ENCODE results near the gene SHC3. TPM values are rescaled to one million over a fixed set of nuclear protein-coding genes. Genes with fewer than 3 reads are reported as not detected.
A peak's percentile ranks its signal among the peaks of the same experiment; 100 is the strongest.

The SHC3 gene
- total RNA-seq, 2 experiments from 2014 or later: not detected

GRCh38 chr9:88996046-88996920 lies 182.3 kb downstream of the SHC3 start:
- Mint-ChIP-seq H3K4me1 (peaks cover 7% of the 10 kb centered on the region), H3K36me3 (no peaks in the 10 kb centered on the region), H3K27me3 (peaks cover 42% of the 10 kb centered on the region), H3K27ac (no peak overlapping the region), H3K9me3 (no peaks in the 10 kb centered on the region), H3K4me3 (no peak overlapping the region)
- DNase-seq: no peak

- Mint-ChIP-seq H3K4me3 (no peak overlapping the region), H3K36me3 (no peaks in the 10 kb centered on the region), H3K4me1 (peaks cover 4% of the 10 kb centered on the region), H3K9me3 (no peaks in the 10 kb centered on the region), H3K27ac (no peak overlapping the region), H3K27me3 (peaks cover 42% of the 10 kb centered on the region)
- no peak for DNase-seq
These were observed 183.0 kb downstream of the SHC3 start for GRCh38 chr9:88995627-88996026.

DNA sequence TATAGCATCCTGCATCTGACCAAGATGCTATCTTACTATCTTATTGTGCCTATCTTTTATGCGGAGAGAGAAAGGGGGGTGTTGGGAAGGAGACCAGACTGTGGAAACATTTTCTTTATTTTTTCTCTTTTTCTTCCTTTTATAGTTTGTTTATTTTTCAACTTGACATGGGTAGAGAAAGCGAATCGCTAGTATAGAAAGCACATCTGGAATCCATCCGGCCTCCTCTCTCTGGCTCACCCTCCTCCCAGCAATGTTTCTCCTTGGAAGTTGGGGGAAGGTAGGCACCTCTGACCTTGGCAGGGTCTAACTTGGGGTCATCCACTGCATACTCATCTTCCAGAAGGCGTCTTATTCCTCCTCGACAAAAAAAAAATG lies 183.4 kb downstream of the SHC3 start:
- DNase-seq: no peak
- Mint-ChIP-seq H3K9me3 (no peaks in the 10 kb centered on the region), H3K27me3 (peaks cover 42% of the 10 kb centered on the region), H3K4me3 (no peak overlapping the region), H3K4me1 (peaks cover 6% of the 10 kb centered on the region), H3K36me3 (no peaks in the 10 kb centered on the region), H3K27ac (no peak overlapping the region)

DNA sequence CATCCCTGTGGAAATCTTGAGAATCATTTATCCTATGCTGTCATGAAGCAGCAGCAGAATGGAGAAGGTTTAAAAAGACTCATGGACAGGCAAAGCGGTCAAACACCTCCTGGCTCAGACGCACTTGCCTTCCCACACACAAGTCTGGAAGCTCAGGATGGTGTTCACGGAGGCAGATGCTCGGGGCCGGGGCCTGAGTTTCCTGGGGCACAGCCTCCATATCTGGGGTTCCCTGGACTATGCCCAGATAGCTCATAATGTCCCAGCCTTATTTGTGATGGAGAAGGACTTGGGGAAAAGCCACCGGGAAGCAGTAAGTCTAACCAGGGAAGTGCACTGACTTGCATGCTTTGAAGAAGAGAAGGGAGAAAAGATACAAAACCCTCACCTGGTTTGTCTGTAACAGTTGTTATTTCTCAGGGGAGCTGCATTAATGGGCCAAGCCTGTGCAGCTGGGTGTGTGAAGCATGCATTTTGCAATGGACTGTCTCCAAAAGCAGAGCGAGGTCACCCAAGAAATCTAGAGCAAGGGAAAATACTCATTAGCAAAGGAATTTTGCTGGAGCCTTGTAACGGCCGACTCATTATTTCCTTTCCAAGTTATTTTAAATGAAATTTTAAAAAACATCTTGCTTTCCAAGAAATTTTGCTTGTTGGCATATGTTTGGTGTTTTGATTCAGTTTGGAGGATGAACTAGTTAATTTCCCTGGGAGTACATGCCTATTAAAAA lies 184.0 kb downstream of the SHC3 start:
- no peaks in the 10 kb centered on the region for H3K9me3 Mint-ChIP-seq
- H3K4me3 Mint-ChIP-seq: no peak overlapping the region
- no peaks in the 10 kb centered on the region for H3K36me3 Mint-ChIP-seq
- H3K4me1 Mint-ChIP-seq: peaks cover 11% of the 10 kb centered on the region
- no peak for DNase-seq
- no peak overlapping the region for H3K27ac Mint-ChIP-seq
- peaks cover 42% of the 10 kb centered on the region for H3K27me3 Mint-ChIP-seq

DNA sequence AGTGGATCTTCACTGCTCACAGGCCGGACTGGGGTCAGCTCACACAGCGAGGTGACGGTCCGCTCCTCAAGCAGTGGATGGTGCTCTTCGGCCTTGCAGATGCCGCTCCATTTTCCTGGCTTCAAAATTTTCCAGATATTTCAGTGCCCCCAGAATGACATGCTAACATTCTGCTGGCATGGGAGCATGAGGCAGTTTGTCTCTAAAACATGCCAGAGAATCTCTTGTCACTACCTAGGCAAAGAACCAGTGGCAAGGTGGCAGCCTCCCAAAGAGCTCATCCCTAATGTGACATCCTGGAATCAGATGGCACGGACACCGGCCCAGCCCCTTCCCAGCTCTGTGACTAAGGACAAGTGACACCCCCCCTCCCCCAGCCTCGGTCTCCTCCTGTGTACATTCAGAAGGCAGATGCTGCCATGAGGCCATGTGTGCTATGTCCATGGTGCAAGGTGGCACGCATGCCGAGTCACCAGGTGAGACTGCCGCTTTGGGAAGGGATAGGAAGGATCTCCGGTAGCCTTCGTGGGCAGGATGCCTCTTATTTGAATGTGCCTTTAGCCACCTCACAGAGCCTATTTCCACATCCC lies 184.7 kb downstream of the SHC3 start:
- no peak for DNase-seq
- H3K27ac Mint-ChIP-seq: no peak overlapping the region
- no peak overlapping the region for H3K4me3 Mint-ChIP-seq
- H3K27me3 Mint-ChIP-seq: peaks cover 42% of the 10 kb centered on the region
- H3K9me3 Mint-ChIP-seq: no peaks in the 10 kb centered on the region
- no peaks in the 10 kb centered on the region for H3K36me3 Mint-ChIP-seq
- H3K4me1 Mint-ChIP-seq: peaks cover 18% of the 10 kb centered on the region

DNA sequence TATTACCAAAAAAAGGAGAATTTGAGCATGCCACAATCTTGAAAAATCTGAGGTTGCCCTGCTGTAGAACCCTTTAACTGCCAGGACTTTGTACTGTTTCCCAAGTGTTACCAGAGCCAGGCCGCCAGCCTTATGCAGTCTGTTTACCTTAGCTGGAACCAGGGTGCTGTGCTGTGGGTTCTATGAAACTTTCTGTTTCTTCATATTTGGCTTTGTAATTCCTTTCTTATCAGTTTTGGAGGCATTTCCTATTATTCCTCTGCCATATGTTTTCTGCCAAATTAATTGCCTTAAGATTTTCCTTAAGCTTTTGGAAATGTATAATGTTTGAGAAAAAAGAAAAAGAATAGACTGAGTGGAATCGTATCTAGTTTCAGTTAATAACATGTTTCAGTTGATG lies 185.3 kb downstream of the SHC3 start:
- no peak for DNase-seq
- Mint-ChIP-seq H3K4me3 (no peak overlapping the region), H3K27ac (no peak overlapping the region), H3K36me3 (no peaks in the 10 kb centered on the region), H3K9me3 (no peaks in the 10 kb centered on the region), H3K4me1 (peaks cover 24% of the 10 kb centered on the region), H3K27me3 (peaks cover 42% of the 10 kb centered on the region)

DNA sequence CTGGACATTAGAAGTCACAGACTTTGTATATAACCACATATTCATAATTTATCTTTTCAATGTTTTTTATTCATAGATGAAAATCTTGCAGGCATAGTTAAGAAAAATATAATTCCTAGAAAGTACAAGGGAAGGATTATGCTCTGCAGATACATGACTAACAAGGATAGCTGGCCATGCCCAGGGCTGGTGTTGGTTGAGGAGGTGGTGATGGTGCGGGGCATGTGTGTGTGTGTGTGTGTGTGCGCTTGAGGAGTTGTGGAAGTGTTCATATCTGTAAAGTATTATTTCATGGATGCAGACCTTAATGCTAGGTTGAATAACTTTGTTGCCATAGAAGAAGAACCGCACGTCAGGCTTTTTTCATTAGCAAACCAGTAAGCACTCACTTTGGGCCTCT lies 186.1 kb downstream of the SHC3 start:
- Mint-ChIP-seq H3K4me3 (no peak overlapping the region), H3K27ac (no peak overlapping the region), H3K27me3 (peaks cover 40% of the 10 kb centered on the region), H3K9me3 (no peaks in the 10 kb centered on the region), H3K36me3 (no peaks in the 10 kb centered on the region), H3K4me1 (peaks cover 26% of the 10 kb centered on the region)
- DNase-seq: no peak

DNA sequence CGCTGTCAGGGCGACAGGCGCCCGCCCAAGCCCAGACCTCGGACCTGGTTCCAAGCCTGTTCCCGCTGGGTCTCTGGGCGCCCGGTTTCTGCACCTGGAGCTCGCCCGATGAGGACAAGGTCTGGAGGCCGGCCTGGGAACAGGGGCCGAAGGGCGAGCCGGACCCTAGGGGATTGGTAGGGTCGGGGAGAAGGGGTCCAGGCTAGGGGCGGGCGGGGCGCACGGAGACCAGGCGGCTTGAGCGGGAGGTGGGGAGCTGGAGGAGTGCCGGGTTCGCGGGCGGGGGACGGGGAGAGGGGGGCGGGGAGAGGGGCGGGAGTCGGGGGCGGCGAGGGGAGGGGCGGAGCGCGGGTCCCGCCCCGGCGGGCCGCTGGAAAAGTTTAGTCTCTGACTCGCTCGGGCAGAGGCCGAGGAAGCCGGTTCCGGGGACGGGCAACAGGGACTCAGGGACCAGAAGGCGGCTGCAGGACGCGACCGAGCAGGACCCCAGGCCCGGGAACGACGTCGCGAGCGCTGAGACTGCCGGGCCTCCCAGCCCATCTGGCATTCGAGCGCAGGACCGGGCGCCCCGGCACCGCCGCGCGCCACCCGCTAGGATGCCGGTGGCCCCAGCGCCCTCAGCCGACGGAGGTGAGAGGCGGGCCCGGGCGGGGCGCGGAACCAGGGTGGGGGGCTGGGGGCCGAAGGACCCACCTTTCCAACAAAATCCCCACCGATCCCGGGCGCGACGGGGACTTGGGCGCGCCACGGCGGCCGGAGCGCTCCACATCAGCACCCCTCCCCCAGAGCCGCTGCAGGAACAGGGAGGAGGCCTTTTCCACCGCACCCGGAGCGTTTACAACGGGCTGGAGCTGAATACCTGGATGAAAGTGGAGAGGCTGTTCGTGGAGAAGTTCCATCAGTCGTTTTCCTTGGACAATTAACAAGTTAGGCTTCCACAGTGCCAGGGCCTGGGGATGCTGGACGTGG lies 187.3 kb downstream of the SHC3 start, which contains the start of gene S1PR3:
Gene S1PR3 (plus strand): TSS at position 403 of the 969 bp plus-strand sequence. CDS start 9,733 bp downstream, outside the sequence.
- H3K27ac Mint-ChIP-seq: no peak within 1 kb of the TSS
- peak; percentile 61 for DNase-seq
- H3K4me3 Mint-ChIP-seq: peak within 1 kb of the TSS; percentile 61
- H3K9me3 Mint-ChIP-seq: peaks cover 1% of the 10 kb centered on the region
- H3K27me3 Mint-ChIP-seq: peaks cover 47% of the 10 kb centered on the region
- H3K36me3 Mint-ChIP-seq: no peaks in the 10 kb centered on the region
- H3K4me1 Mint-ChIP-seq: peaks cover 28% of the 10 kb centered on the region

GRCh38 chr9:88990729-88991065 lies 187.9 kb downstream of the SHC3 start:
- no peak for DNase-seq
- H3K4me3 Mint-ChIP-seq: peak overlapping the region; percentile 25
- peaks cover 30% of the 10 kb centered on the region for H3K4me1 Mint-ChIP-seq
- H3K9me3 Mint-ChIP-seq: peaks cover 1% of the 10 kb centered on the region
- H3K27me3 Mint-ChIP-seq: peaks cover 53% of the 10 kb centered on the region
- H3K36me3 Mint-ChIP-seq: no peaks in the 10 kb centered on the region
- no peak overlapping the region for H3K27ac Mint-ChIP-seq

DNA sequence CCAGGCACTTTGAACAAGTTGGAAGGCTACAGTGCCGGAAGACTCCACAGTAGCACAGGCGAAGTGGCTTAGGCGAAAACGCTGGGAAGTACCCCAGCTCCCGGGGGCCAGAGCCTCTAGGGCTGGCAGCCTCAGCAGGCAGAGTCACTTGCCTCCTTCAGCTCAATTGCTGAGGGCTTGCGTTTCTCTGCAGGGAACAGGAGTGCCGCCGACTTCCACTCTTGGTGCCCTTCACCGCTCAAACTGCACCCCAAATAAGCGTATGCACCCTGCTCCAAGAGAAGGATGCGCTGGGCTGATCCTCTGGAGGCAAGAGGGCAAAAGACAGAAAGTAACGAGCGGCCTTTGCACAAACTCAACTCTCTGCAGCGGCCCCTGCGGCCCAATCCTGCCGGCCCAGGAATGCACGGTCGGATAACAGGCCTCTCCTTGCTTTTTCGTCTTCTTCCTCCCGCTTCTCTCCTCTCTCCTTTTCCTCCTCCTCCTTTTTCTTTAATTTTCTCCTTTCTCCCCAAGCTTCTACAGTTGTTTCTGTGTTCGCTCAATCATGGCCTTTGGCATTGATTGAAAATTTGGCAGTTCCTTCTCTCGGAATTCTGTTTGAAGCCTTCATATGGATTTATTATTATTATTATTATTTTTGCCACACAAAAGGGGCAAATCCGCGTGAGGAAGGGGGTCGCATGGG lies 188.4 kb downstream of the SHC3 start:
- peak overlapping the region; percentile 25 for H3K4me3 Mint-ChIP-seq
- peaks cover 51% of the 10 kb centered on the region for H3K27me3 Mint-ChIP-seq
- no peaks in the 10 kb centered on the region for H3K36me3 Mint-ChIP-seq
- H3K4me1 Mint-ChIP-seq: peaks cover 30% of the 10 kb centered on the region
- no peak for DNase-seq
- H3K27ac Mint-ChIP-seq: no peak overlapping the region
- peaks cover 1% of the 10 kb centered on the region for H3K9me3 Mint-ChIP-seq

- H3K27me3 Mint-ChIP-seq: peaks cover 42% of the 10 kb centered on the region
These were observed 189.6 kb downstream of the SHC3 start for GRCh38 chr9:88988796-88989641.

DNA sequence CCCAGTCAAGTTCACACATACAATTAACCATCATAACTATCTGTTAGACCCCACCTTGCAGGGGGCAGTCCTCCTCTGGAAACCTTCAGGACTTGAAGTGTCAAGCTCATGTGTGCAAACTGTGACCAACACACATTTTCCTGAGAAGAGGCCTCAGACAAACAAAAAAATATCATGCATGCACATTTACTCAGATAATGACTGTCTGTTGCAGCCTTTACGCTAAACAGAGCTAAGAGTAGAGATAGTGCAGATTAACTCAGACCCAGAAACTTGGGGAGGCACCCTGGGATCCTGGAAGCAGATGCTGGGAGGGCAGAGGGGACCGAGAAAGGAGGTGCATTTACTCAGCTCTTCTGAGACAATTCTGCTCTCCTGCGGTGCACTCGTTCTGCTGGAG lies 191.0 kb downstream of the SHC3 start:
- Mint-ChIP-seq H3K4me3 (no peak overlapping the region), H3K9me3 (peaks cover 1% of the 10 kb centered on the region), H3K4me1 (peaks cover 30% of the 10 kb centered on the region), H3K27me3 (peaks cover 29% of the 10 kb centered on the region), H3K36me3 (no peaks in the 10 kb centered on the region), H3K27ac (no peak overlapping the region)
- DNase-seq: no peak

More at GRCh38 chr9:88988796-88989641, 189.6 kb downstream of the SHC3 start:
- peak overlapping the region; percentile 72 for H3K27ac Mint-ChIP-seq
- peaks cover 1% of the 10 kb centered on the region for H3K9me3 Mint-ChIP-seq
- peak; percentile 14 for DNase-seq
- peak overlapping the region; percentile 18 for H3K4me3 Mint-ChIP-seq
- no peaks in the 10 kb centered on the region for H3K36me3 Mint-ChIP-seq
- peaks cover 30% of the 10 kb centered on the region for H3K4me1 Mint-ChIP-seq

DNA sequence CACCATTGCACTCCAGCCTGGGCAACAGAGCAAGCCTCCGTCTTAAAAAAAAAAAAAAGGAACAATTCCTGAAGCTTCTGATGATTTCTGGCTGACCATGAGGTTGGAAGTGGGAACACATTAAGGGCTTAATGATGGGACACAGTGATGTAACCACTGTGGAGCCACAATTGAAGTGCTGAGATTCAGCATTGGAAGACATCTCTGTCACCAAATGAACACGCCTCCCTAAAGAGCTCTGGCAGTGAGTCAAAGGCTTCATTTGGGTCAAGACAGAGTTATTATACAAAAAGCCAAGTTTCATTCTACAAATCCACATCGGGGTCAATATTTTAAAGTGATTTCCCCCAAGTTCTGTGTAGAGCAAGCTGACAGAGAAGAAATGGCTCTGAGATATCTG lies 191.8 kb downstream of the SHC3 start:
- Mint-ChIP-seq H3K9me3 (peaks cover 1% of the 10 kb centered on the region), H3K27me3 (peaks cover 20% of the 10 kb centered on the region), H3K27ac (no peak overlapping the region), H3K36me3 (no peaks in the 10 kb centered on the region), H3K4me3 (no peak overlapping the region), H3K4me1 (peaks cover 26% of the 10 kb centered on the region)
- DNase-seq: no peak
